ENCODE measurements around the gene PDE7B.

Gene PDE7B

GRCh38 chr6:136022224-136022874 lies 170.8 kb downstream of the PDE7B start:
- TF ChIP-seq SIN3A (IDR thresholded peaks at IDR 0.05; ENCODE audit: borderline replicate concordance, insufficient read depth, low read length), result no peak
- TF ChIP-seq, protein P1, sequence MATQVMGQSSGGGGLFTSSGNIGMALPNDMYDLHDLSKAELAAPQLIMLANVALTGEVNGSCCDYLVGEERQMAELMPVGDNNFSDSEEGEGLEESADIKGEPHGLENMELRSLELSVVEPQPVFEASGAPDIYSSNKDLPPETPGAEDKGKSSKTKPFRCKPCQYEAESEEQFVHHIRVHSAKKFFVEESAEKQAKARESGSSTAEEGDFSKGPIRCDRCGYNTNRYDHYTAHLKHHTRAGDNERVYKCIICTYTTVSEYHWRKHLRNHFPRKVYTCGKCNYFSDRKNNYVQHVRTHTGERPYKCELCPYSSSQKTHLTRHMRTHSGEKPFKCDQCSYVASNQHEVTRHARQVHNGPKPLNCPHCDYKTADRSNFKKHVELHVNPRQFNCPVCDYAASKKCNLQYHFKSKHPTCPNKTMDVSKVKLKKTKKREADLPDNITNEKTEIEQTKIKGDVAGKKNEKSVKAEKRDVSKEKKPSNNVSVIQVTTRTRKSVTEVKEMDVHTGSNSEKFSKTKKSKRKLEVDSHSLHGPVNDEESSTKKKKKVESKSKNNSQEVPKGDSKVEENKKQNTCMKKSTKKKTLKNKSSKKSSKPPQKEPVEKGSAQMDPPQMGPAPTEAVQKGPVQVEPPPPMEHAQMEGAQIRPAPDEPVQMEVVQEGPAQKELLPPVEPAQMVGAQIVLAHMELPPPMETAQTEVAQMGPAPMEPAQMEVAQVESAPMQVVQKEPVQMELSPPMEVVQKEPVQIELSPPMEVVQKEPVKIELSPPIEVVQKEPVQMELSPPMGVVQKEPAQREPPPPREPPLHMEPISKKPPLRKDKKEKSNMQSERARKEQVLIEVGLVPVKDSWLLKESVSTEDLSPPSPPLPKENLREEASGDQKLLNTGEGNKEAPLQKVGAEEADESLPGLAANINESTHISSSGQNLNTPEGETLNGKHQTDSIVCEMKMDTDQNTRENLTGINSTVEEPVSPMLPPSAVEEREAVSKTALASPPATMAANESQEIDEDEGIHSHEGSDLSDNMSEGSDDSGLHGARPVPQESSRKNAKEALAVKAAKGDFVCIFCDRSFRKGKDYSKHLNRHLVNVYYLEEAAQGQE (IDR thresholded peaks at IDR 0.05; ENCODE audit: insufficient read depth in 1 of 2, low read depth in 2 of 2, low read length in 2 of 2), result no peak

- TF ChIP-seq POLR2AphosphoS5 (IDR thresholded peaks at IDR 0.05; ENCODE audit: low read depth, low read length) (no peak), SIN3A (IDR thresholded peaks at IDR 0.05; ENCODE audit: borderline replicate concordance, insufficient read depth, low read length) (no peak), TAF1 (IDR thresholded peaks at IDR 0.05; ENCODE audit: borderline replicate concordance, insufficient read depth, low read length) (no peak), FOXP2 (optimal IDR thresholded peaks at IDR 0.05; ENCODE audit: borderline replicate concordance, extremely low read depth, extremely low read length, insufficient read depth) (no peak)
- TF ChIP-seq, protein P1 (IDR thresholded peaks at IDR 0.05; ENCODE audit: insufficient read depth in 1 of 2, low read depth in 2 of 2, low read length in 2 of 2), result no peak
These were observed 173.2 kb downstream of the PDE7B start for GRCh38 chr6:136024711-136025110.

GRCh38 chr6:136025736-136026135 lies 174.2 kb downstream of the PDE7B start:
- TF ChIP-seq, protein P1 (IDR thresholded peaks at IDR 0.05; ENCODE audit: insufficient read depth in 1 of 2, low read depth in 2 of 2, low read length in 2 of 2), result no peak
- TF ChIP-seq TAF1 (IDR thresholded peaks at IDR 0.05; ENCODE audit: borderline replicate concordance, insufficient read depth, low read length) (no peak), SIN3A (IDR thresholded peaks at IDR 0.05; ENCODE audit: borderline replicate concordance, insufficient read depth, low read length) (no peak), FOXP2 (optimal IDR thresholded peaks at IDR 0.05; ENCODE audit: borderline replicate concordance, extremely low read depth, extremely low read length, insufficient read depth) (no peak), POLR2AphosphoS5 (IDR thresholded peaks at IDR 0.05; ENCODE audit: low read depth, low read length) (no peak)

DNA sequence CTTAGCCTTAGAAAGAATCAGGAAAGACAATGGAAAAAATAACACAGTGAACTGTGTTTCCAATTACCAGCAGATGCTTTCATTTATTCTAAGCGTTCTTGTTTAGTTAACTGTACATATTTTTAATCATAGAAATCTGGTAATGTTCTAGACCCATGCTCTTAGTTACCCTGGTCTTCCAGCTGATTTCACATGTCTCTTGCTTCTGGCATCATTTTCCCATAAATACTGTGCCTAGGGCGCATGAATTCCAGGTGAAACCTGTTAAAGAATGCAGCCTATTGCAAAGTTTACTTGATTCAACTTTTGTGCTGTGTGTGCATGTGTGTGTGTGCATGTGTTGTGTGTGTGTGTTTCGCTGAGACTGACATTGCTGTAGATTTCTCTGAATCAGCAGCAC lies 178.6 kb downstream of the PDE7B start:
- no peak for TF ChIP-seq TAF1 (IDR thresholded peaks at IDR 0.05; ENCODE audit: borderline replicate concordance, insufficient read depth, low read length)
- no peak for TF ChIP-seq SIN3A (IDR thresholded peaks at IDR 0.05; ENCODE audit: borderline replicate concordance, insufficient read depth, low read length)
- TF ChIP-seq, protein P1 (IDR thresholded peaks at IDR 0.05; ENCODE audit: insufficient read depth in 1 of 2, low read depth in 2 of 2, low read length in 2 of 2), result no peak
- TF ChIP-seq POLR2AphosphoS5 (IDR thresholded peaks at IDR 0.05; ENCODE audit: low read depth, low read length), result no peak
- no peak for TF ChIP-seq FOXP2 (optimal IDR thresholded peaks at IDR 0.05; ENCODE audit: borderline replicate concordance, extremely low read depth, extremely low read length, insufficient read depth)

GRCh38 chr6:136031982-136032381 lies 180.5 kb downstream of the PDE7B start:
- TF ChIP-seq POLR2AphosphoS5 (IDR thresholded peaks at IDR 0.05; ENCODE audit: low read depth, low read length) (no peak), TAF1 (IDR thresholded peaks at IDR 0.05; ENCODE audit: borderline replicate concordance, insufficient read depth, low read length) (no peak), SIN3A (IDR thresholded peaks at IDR 0.05; ENCODE audit: borderline replicate concordance, insufficient read depth, low read length) (no peak), FOXP2 (optimal IDR thresholded peaks at IDR 0.05; ENCODE audit: borderline replicate concordance, extremely low read depth, extremely low read length, insufficient read depth) (no peak)
- TF ChIP-seq, protein P1 (IDR thresholded peaks at IDR 0.05; ENCODE audit: insufficient read depth in 1 of 2, low read depth in 2 of 2, low read length in 2 of 2), result no peak

Measured in PFSK-1 (cell line).